Measurements from ENCODE around the gene RASSF5. TPM values are rescaled to one million over a fixed set of nuclear protein-coding genes. Genes with fewer than 3 reads are reported as not detected.

Gene RASSF5
- total RNA-seq, 1 donor from 2014 or later = 116 TPM

GRCh38 chr1:206512058-206512850 lies 4.9 kb downstream of the RASSF5 start:
- ChIA-PET POLR2A (no interaction called here), CTCF (interaction anchor here (1.4 to 1.7 kb wide), 2 partner anchors 32 to 66 kb away, joined by 3 to 4 read pairs; no protein-coding TSS in a partner anchor)
- Mint-ChIP-seq H3K27me3 (peaks cover 17% of the 10 kb centered on the region), H3K36me3 (ENCODE audit: low read depth) (no peaks in the 10 kb centered on the region), H3K4me3 (no peak overlapping the region), H3K27ac (no peak overlapping the region), H3K4me1 (peaks cover 21% of the 10 kb centered on the region), H3K9me3 (no peaks in the 10 kb centered on the region)
- ATAC-seq (ENCODE audit: low read depth) (no peak), DNase-seq (no peak)
- intact Hi-C loops (cut with micrococcal nuclease) = no loop called here
- no peak for TF ChIP-seq CTCF (IDR thresholded peaks at IDR 0.05)

GRCh38 chr1:206512851-206513180 lies 5.5 kb downstream of the RASSF5 start:
- Mint-ChIP-seq H3K4me3 (no peak overlapping the region), H3K27ac (no peak overlapping the region), H3K9me3 (no peaks in the 10 kb centered on the region), H3K27me3 (peaks cover 17% of the 10 kb centered on the region), H3K4me1 (peaks cover 21% of the 10 kb centered on the region), H3K36me3 (ENCODE audit: low read depth) (no peaks in the 10 kb centered on the region)
- no peak for TF ChIP-seq CTCF (IDR thresholded peaks at IDR 0.05)
- intact Hi-C loops (cut with micrococcal nuclease) = no loop called here
- ATAC-seq (ENCODE audit: low read depth) (no peak), DNase-seq (no peak)
- POLR2A ChIA-PET = no interaction called here
- CTCF ChIA-PET = interaction anchor here (1.4 to 1.7 kb wide), 2 partner anchors 32 to 66 kb away, joined by 3 to 4 read pairs; no protein-coding TSS in a partner anchor

- Mint-ChIP-seq H3K27me3 (peaks cover 15% of the 10 kb centered on the region), H3K36me3 (ENCODE audit: low read depth) (no peaks in the 10 kb centered on the region), H3K27ac (no peak overlapping the region), H3K9me3 (no peaks in the 10 kb centered on the region), H3K4me1 (peaks cover 14% of the 10 kb centered on the region), H3K4me3 (no peak overlapping the region)
- ChIA-PET POLR2A (no interaction called here), CTCF (interaction anchor here (1.4 to 1.7 kb wide), 2 partner anchors 31 to 65 kb away, joined by 3 to 4 read pairs; no protein-coding TSS in a partner anchor)
- ATAC-seq (ENCODE audit: low read depth) = no peak
- DNase-seq = no peak
- intact Hi-C loops (cut with micrococcal nuclease) = no loop called here
- no peak for TF ChIP-seq CTCF (IDR thresholded peaks at IDR 0.05)
These were observed 6.2 kb downstream of the RASSF5 start for GRCh38 chr1:206513312-206514111.

DNA sequence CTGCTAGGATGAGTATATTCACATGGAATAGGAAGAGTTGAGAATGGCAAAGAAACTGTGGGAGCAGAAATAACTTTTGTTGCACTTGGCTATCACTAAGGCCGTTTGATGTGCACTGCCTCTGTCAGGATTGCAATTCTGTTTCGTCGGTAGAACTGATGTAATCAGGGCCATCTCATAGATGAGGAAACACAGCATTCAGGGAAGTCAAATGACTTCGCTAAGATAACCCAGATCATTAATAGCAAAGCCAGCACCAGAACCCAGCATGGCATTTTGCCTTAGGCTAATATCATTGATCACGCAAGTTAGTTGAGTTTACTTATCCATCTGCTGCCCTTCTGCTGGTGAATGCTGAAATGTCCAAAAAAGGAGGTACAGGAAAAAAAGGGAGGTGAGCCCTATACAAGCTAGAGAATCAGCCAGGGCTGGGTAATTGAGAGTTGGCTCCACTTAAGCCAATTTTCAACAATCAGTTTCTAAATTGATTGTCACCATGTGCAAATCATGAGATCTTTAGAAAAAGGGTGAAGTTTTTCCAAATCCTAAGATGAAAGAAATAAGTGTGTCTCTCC lies 7.6 kb downstream of the RASSF5 start:
- Mint-ChIP-seq H3K9me3 (no peaks in the 10 kb centered on the region), H3K4me3 (no peak overlapping the region), H3K27ac (no peak overlapping the region), H3K27me3 (peaks cover 2% of the 10 kb centered on the region), H3K4me1 (peaks cover 8% of the 10 kb centered on the region), H3K36me3 (ENCODE audit: low read depth) (no peaks in the 10 kb centered on the region)
- TF ChIP-seq CTCF (IDR thresholded peaks at IDR 0.05) = no peak
- no peak for ATAC-seq (ENCODE audit: low read depth)
- CTCF ChIA-PET = no interaction called here
- intact Hi-C loops (cut with micrococcal nuclease) = no loop called here
- DNase-seq = no peak
- POLR2A ChIA-PET = no interaction called here

GRCh38 chr1:206516728-206516990 lies 9.3 kb downstream of the RASSF5 start:
- intact Hi-C loops (cut with micrococcal nuclease) = loop anchor here (1.0 kb wide), 1 partner anchor 9 kb away; the partner anchor contains the start of gene RASSF5
- CTCF ChIA-PET = interaction anchor here (0.8 to 1.4 kb wide), 4 partner anchors 19 to 96 kb away, joined by 3 to 4 read pairs (median 4); partner anchors contain the start of gene EIF2D
- TF ChIP-seq CTCF (IDR thresholded peaks at IDR 0.05) = no peak
- H3K27ac Mint-ChIP-seq = no peak overlapping the region
- no peaks in the 10 kb centered on the region for H3K9me3 Mint-ChIP-seq
- no peaks in the 10 kb centered on the region for H3K36me3 Mint-ChIP-seq (ENCODE audit: low read depth)
- H3K4me1 Mint-ChIP-seq = peaks cover 8% of the 10 kb centered on the region
- POLR2A ChIA-PET = interaction anchor here (0.9 to 1.7 kb wide), 4 partner anchors 10 to 63 kb away, joined by 4 to 6 read pairs (median 6); partner anchors contain the start of gene RASSF5
- no peak for ATAC-seq (ENCODE audit: low read depth)
- no peak overlapping the region for H3K4me3 Mint-ChIP-seq
- DNase-seq = no peak
- no peaks in the 10 kb centered on the region for H3K27me3 Mint-ChIP-seq

Data from activated B cell treated with CpG ODN at 0.5 μM for 24 hours (primary cell).